A549 (cell line): Measurements from ENCODE around the gene SETD7. TPM values are rescaled to one million over a fixed set of nuclear protein-coding genes. Genes with fewer than 3 reads are reported as not detected.
A peak's percentile ranks its signal among the peaks of the same experiment; 100 is the strongest.

Experiments used
- ATAC-seq, 2 experiments: fragments of 200-7000 bp in 1 of 2; fragments of >200 bp in 1 of 2; cut with Nextera tagmentation in 1 of 2; cut with Tn5 transposase in 1 of 2; 3 replicates each; pipeline versions ENCODE4 v1.8.0 to v1.9.1; 2018 to 2020; ENCODE audit warnings: mild to moderate bottlenecking in 1 of 2, moderate library complexity in 1 of 2
- CTCF ChIA-PET: fragments of 300-600 bp; sonication (Branson Sonifier 250); formaldehyde crosslinking; extraction: SDS; loops from one replicate; lab custom pipeline; 2021; ENCODE audit warnings: antibody characterized with exemption, inconsistent platforms; lab: Yijun Ruan, JAX
- POLR2A ChIA-PET: fragments of 350-600 bp; formaldehyde crosslinking; extraction: SDS; loops from one replicate; lab custom pipeline; 2021; ENCODE audit warnings: antibody characterized with exemption, inconsistent platforms; lab: Yijun Ruan, JAX
- DNase-seq, 2 experiments: peaks; one replicate each; pipeline versions ENCODE4 v3.0.0 to v3.0.0-alpha.2; 2011 to 2016; ENCODE audit warnings: low read depth in 1 of 2, low spot score in 1 of 2
- FAIRE-seq: peaks from 2 replicates; lab custom pipeline; 2011; peaks lifted over from hg19 to GRCh38; lab: Jason Lieb, UNC
- H3K27ac ChIP-seq, 2 experiments: fragments of >200 bp; sonication (Bioruptor Twin); formaldehyde crosslinking; 3 replicates each; pipeline ENCODE4 v1.5.1; 2016 to 2017
- H3K4me1 ChIP-seq: fragments of >200 bp; sonication (Bioruptor Twin); formaldehyde crosslinking; 3 replicates; pipeline ENCODE4 v1.6.1; 2016
- H3K4me2 ChIP-seq: fragments of >200 bp; sonication (Bioruptor Twin); formaldehyde crosslinking; 3 replicates; pipeline ENCODE4 v1.6.1; 2016
- H3K4me3 ChIP-seq: fragments of >200 bp; sonication (Bioruptor Twin); formaldehyde crosslinking; 3 replicates; pipeline ENCODE4 v1.5.1; 2016
- H3K9me3 ChIP-seq: fragments of >200 bp; sonication (Bioruptor Twin); formaldehyde crosslinking; 3 replicates; pipeline ENCODE4 v1.6.1; 2016
- BCL3 ChIP-seq: fragments of >200 bp; sonication (Bioruptor Twin); formaldehyde crosslinking; IDR thresholded peaks from 3 replicates; pipeline ENCODE4 v1.6.1; 2016
- CBX2 ChIP-seq: fragments of 200-600 bp; sonication (generic); IDR thresholded peaks from 2 replicates; pipeline ENCODE4 v1.6.1; 2016; ENCODE audit warnings: low read depth, mild to moderate bottlenecking, borderline replicate concordance
- CHD4 ChIP-seq: fragments of 200-600 bp; sonication (generic); IDR thresholded peaks from 2 replicates; pipeline ENCODE4 v1.6.1; 2016; ENCODE audit warnings: antibody characterized with exemption, mild to moderate bottlenecking, borderline replicate concordance
- EHMT2 ChIP-seq: fragments of 200-600 bp; sonication (generic); IDR thresholded peaks from 2 replicates; pipeline ENCODE4 v1.6.1; 2016; ENCODE audit warnings: antibody characterized with exemption, low read depth, mild to moderate bottlenecking, moderate library complexity
- EP300 ChIP-seq, 2 experiments: fragments of >200 bp; sonication (Bioruptor Twin); formaldehyde crosslinking; IDR thresholded peaks; 2 replicates in 1 of 2; 3 replicates in 1 of 2; pipeline ENCODE4 v1.6.1; 2016 to 2017
- FOSL2 ChIP-seq, 2 experiments: fragments of 450-650 bp in 1 of 2; fragments of >200 bp in 1 of 2; sonication (Bioruptor Twin) in 1 of 2; formaldehyde crosslinking; IDR thresholded peaks; 2 replicates each; pipeline versions ENCODE4 v1.5.0 to v1.6.1; 2016 to 2020; ENCODE audit warnings: mild to moderate bottlenecking in 1 of 2, moderate library complexity in 1 of 2
- FOXS1 ChIP-seq: fragments of 250-450 bp; sonication (Bioruptor Pico); IDR thresholded peaks from 2 replicates; pipeline ENCODE4 v1.5.0; 2020; ENCODE audit warnings: mild to moderate bottlenecking, moderate library complexity
- GATA3 ChIP-seq: IDR thresholded peaks from 2 replicates; pipeline ENCODE4 v1.6.1; 2012; ENCODE audit warnings: borderline replicate concordance
- HDAC2 ChIP-seq: fragments of 200-600 bp; sonication (generic); IDR thresholded peaks from 2 replicates; pipeline ENCODE4 v1.6.1; 2016
- JUN ChIP-seq, 2 experiments: fragments of >200 bp; sonication (Bioruptor Twin); formaldehyde crosslinking; IDR thresholded peaks; 2 replicates in 1 of 2; 3 replicates in 1 of 2; pipeline ENCODE4 v1.6.1; 2016 to 2017
- JUNB ChIP-seq: fragments of >200 bp; sonication (Bioruptor Twin); formaldehyde crosslinking; IDR thresholded peaks from 2 replicates; pipeline ENCODE4 v1.6.1; 2016
- KDM5A ChIP-seq: fragments of 200-600 bp; sonication (generic); IDR thresholded peaks from 2 replicates; pipeline ENCODE4 v1.6.1; 2016; ENCODE audit warnings: antibody characterized with exemption, mild to moderate bottlenecking
- MAFK ChIP-seq: fragments of 450-650 bp; IDR thresholded peaks from 2 replicates; pipeline ENCODE4 v1.6.1; 2014; ENCODE audit not compliant: partially characterized antibody
- NR3C1 ChIP-seq: fragments of >200 bp; sonication (Bioruptor Twin); formaldehyde crosslinking; IDR thresholded peaks from 3 replicates; pipeline ENCODE4 v1.6.1; 2017
- PBX3 ChIP-seq: IDR thresholded peaks from 2 replicates; pipeline ENCODE4 v1.6.1; 2012
- PHF8 ChIP-seq: fragments of 200-600 bp; sonication (generic); IDR thresholded peaks from 2 replicates; pipeline ENCODE4 v1.6.1; 2016; ENCODE audit warnings: low read depth, mild to moderate bottlenecking, antibody characterized with exemption, moderate library complexity, borderline replicate concordance
- RAD21 ChIP-seq, 2 experiments: fragments of >200 bp in 1 of 2; sonication (Bioruptor Twin) in 1 of 2; formaldehyde crosslinking in 1 of 2; IDR thresholded peaks in 1 of 2; conservative IDR thresholded peaks in 1 of 2; 2 replicates in 1 of 2; 3 replicates in 1 of 2; pipeline ENCODE4 v1.6.1; 2012 to 2018; ENCODE audit warnings: inconsistent platforms in 1 of 2
- TFCP2L1 ChIP-seq: fragments of 250-450 bp; sonication (Bioruptor Pico); IDR thresholded peaks from 2 replicates; pipeline ENCODE4 v1.5.0; 2021; ENCODE audit warnings: mild to moderate bottlenecking
- USF2 ChIP-seq: fragments of 450-650 bp; IDR thresholded peaks from 2 replicates; pipeline ENCODE4 v1.6.1; 2014; ENCODE audit warnings: antibody characterized with exemption
- WGBS: methylation state at CpG from one replicate; pipeline ENCODE4 v1.1.6; 2017; ENCODE audit errors: missing lambda C conversion rate; 5-methylcytosine and 5-hydroxymethylcytosine counted together
- polyA plus RNA-seq, 4 experiments: library from polyadenylated mRNA; depleted of rRNA in 3 of 4; stranded (reverse); fragments of >200 nt; fragmentation: RNase III in 1 of 4; extraction: RNeasy Plus Mini Kit Qiagen cat#74134 plus additional on column Dnase treatment in 1 of 4; gene quantifications; 2 replicates in 3 of 4; 3 replicates in 1 of 4; pipeline ENCODE4 v1.2.3, GENCODE V29; 2011 to 2017

Gene SETD7
- polyA plus RNA-seq, 2 of the 4 experiments (the other 2 are of a cell fraction), result 30.6 to 39.1 TPM

- TF ChIP-seq PHF8, result no peak
These were observed 40.8 kb upstream of the SETD7 start (continued) for GRCh38 chr4:139596684-139597279.

GRCh38 chr4:139596034-139596683 lies 40.1 kb upstream of the SETD7 start:
- TF ChIP-seq MAFK (no peak), KDM5A (no peak), NR3C1 (no peak), CHD4 (no peak), FOSL2 (IDR thresholded peaks at IDR 0.05) (no peak), FOSL2 (CRISPR knock-in tag; IDR thresholded peaks at IDR 0.05) (peak; percentile 37), JUN (IDR thresholded peaks at IDR 0.05) (peak; percentile 16 to 23; a peak in 1 of 5 replicates), GATA3 (no peak), CBX2 (no peak), JUNB (peak; percentile 22; the same call in 1 of the 2 replicates), RAD21 (conservative IDR thresholded peaks at IDR 0.05 in 1 of 2, IDR thresholded peaks at IDR 0.05 in 1 of 2) (no peak), BCL3 (no peak), USF2 (no peak), FOXS1 (CRISPR knock-in tag) (no peak), TFCP2L1 (CRISPR knock-in tag) (no peak), EP300 (IDR thresholded peaks at IDR 0.05) (no peak)
- CTCF ChIA-PET, result interaction anchor here (0.7 to 1.5 kb wide), 3 partner anchors 10 to 40 kb away, joined by 3 to 5 read pairs (median 3); partner anchors contain the start of gene SETD7
- Histone ChIP-seq H3K4me1 (peaks cover 79% of the 10 kb centered on the region), H3K4me2 (peak overlapping the region; percentile 71), H3K9me3 (peaks cover 8% of the 10 kb centered on the region), H3K4me3 (no peak overlapping the region), H3K27ac (peak overlapping the region; percentile 92)
- peak; percentile 61 to 77 for ATAC-seq
- no peak for FAIRE-seq
- peak; percentile 43 to 76 for DNase-seq
- WGBS, result 0% methylated on average over 2 of the region's 3 CpGs
- POLR2A ChIA-PET, result interaction anchor here (1.0 to 1.1 kb wide), 2 partner anchors 11 to 40 kb away, joined by 3 to 5 read pairs; partner anchors contain the start of gene SETD7

GRCh38 chr4:139594591-139595185 lies 38.7 kb upstream of the SETD7 start:
- Histone ChIP-seq H3K4me3 (no peak overlapping the region), H3K4me2 (peak overlapping the region; percentile 31; the same call in 2 of the 3 replicates), H3K9me3 (peaks cover 8% of the 10 kb centered on the region), H3K27ac (peak overlapping the region; percentile 69 to 92), H3K4me1 (peaks cover 72% of the 10 kb centered on the region)
- ATAC-seq (no peak), FAIRE-seq (no peak), DNase-seq (no peak)
- ChIA-PET CTCF (interaction anchor here (0.7 to 1.9 kb wide), 4 partner anchors 9 to 57 kb away, joined by 3 to 10 read pairs (median 4); no protein-coding TSS in a partner anchor), POLR2A (no interaction called here)
- WGBS, result 95% methylated on average over 5 of the region's 5 CpGs
- TF ChIP-seq EHMT2 (no peak), HDAC2 (no peak), USF2 (no peak), PBX3 (no peak), NR3C1 (no peak)
